Kidney glomerular epithelial cell (primary cell): Measurements from ENCODE around the gene ACTN4.
A peak's percentile ranks its signal among the peaks of the same experiment; 100 is the strongest.
"Not testable (repeated sequence)": the region's sequence is repeated elsewhere in the genome, so short reads cannot be mapped to it uniquely, and the experiment has no call there.

Experiments
- DNase-seq: peaks from one replicate; lab custom pipeline; 2025; lab: John Stamatoyannopoulos, UW

The ACTN4 gene

DNA sequence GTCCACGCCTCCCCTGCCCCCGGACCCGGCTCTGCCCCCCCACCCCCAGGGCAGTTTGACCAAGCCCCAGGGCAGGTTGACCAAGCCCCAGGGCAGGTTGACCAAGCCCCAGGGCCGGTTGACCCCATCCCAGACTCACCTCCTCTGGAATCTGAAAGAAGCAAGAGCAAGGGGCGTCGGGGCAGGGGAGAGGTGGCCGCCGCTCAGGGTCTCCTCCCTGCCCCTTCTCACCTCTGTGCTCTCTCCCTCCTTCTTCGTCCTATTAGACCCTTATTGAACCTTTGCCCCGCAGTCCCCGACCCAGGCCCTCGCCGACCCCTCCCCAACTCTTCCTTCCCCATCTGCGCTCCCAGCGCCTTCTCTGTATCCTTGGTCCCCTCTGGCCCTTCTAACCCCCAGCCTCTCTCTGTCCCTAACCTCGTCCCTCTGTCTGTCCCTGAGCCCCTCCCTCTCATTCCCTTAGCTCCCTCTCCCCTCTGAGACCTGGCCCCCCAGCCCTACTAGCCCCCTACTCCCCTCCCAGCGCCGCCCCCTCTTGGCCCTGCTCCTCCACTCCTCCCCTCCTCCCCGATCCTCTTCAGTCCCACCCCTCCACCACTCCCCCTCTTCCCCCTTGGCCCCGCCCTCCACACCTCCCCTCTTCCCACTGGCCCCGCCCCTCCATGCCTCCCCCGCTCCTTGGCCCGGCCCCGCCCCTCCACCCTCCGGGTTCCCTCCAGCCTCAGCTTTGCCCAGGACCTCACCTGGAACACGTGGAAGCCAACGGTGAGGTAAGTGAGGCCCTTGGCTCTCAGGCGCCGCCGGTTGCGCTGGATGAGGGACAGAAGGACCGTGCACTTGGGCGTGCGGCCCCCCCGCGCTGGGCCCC lies 89.2 kb downstream of the ACTN4 start:
- DNase-seq, result no peak

DNA sequence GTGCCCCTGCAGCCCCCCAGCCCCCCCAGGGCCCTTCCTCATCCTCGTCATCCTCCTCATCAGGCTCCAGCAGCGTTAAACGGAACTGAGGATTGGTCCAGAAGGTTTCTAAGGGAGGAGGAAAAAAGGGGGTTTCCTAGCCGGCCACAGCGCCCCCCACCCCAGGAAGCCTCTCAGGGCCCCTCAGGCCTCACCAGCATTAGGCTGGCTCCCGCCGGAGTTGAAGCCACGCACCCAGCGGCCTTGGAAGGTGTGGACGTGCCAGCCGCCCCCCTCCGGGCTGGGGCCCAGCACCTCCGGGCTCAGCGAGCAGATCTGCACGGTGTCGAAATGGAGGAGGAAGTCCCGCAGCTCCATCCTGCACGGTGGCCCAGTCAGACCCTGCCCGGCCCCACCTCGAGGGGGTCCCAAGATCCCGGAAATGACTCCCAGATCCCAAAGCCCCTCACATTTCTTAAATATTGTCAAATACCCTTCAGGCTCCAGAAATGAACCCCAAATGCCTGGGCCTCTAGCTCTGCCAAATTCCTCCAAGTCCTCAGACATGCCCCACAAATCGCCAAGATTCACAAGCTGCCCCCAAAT lies 89.9 kb downstream of the ACTN4 start:
- DNase-seq, result no peak

GRCh38 chr19:38737921-38738737 lies 90.7 kb downstream of the ACTN4 start:
- DNase-seq, result no peak

DNA sequence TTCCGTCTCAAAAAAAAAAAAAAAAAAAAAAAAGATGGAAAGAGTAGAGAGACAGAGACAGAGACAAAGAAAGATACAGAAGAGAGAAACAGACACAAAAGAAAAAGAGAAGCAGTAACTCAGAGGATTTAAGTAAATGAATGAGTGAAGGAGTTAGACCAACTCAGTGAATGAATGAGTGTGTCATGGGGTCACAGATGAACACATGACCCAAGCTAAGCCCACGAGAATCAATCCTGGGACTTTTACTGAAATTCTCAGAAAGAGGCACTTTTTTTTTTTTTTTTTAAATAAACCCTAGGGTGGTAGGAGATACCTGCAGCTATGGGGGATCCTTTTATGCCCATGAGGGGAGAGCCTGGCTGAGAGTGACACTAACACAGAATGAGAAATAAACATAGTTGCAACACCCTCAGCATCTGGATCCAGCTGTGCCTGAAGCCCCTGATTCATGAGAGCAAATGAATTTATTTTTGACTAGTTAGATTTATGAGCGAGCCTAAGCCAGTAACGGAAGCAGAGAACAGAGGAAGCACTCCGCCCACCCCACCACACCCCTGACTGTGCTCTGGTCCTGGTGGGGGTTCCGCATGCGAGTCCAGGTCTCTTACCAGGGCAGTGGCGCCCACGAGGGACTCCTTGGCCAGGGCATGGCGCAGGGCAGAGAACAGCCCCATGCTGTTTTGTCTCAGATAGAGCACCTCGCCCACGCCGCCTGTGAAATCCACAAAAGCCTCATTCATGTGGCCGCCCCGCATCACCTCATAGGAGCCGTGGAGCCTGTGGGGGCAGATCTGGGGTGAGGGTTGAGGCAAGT lies 92.2 kb downstream of the ACTN4 start:
- DNase-seq, result no peak

DNA sequence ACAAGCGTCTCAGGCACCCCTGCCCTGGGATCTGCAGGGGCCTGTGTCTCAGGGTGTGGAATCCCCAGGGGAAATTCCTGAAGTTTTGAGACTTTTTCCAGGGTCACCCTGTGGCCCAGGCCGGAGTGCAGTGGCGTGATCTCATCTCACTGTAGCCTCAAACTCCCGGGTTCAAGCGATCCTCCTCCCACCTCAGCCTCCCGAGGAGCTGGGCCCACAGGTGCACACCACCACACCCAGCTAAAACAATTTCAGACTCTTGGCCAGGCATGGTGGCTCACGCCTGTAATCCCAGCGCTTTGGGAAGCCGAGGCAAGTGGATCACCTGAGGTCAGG lies 92.8 kb downstream of the ACTN4 start:
- no peak for DNase-seq

GRCh38 chr19:38740932-38741331 lies 93.5 kb downstream of the ACTN4 start:
- no peak for DNase-seq

- DNase-seq, result no peak
These were observed 94.2 kb downstream of the ACTN4 start for GRCh38 chr19:38741670-38742069.

DNA sequence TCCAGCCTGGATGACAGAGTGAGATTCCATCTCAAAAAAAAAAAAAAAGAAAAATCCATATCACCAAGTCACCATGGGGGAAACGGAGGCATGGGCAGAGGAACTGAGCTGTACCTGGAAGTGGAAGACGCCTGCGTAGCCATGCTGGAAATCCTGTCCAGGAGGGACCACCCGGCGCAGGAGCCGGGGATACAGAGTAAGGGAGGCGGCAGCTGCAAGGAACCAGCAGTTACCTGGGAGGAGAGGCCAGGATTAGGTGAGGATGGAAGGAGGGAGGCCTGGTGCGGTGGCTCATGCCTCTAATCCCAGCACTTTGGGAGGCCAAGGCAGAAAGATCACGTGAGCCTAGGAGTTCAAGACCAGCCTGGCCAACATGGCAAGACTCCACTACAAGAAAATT lies 94.8 kb downstream of the ACTN4 start:
- DNase-seq, result no peak

DNA sequence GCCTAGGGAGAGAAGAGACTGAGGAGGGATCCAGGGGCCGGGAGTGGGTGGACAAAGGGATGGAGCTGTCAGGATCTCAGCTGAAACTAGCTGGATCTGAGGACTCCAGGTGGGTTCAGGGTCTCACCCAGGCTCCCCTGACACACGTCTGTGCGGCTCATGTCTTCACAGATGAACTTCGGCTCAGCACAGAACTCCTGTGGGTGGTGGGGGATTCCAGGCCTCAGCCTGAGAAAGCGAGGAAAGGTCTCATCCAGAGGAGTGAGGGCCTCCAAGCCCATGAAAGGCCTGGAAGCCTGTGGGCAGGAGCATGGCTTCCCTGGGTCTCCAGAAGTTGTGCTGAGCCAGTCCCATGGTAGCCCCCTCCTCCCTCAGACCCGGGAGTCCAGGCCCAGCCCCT lies 95.5 kb downstream of the ACTN4 start:
- DNase-seq, result no peak

GRCh38 chr19:38743394-38744297 lies 96.2 kb downstream of the ACTN4 start:
- DNase-seq, result no peak

DNA sequence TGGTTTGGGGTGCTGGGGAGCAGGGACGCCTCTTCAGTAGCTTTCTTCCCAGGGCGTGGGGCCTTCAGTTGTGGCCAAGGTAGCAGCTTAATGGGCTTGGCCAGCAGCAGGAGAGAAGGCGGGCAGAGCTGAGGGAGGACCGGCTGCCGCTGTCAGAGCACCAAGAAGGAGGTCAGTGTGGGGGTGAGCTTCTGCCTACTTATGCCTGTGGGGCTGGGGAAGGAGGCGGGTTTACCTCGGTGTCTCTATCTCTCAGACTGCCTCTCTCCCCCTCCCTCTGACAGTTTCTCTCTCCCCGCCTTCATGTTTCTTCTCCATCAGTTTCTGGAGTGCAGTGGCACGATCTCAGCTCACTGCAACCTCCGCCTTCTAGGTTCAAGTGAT lies 96.8 kb downstream of the ACTN4 start, which contains the start of gene CAPN12:
Gene CAPN12, minus strand, starts transcription at position 177 of the 384 bp plus-strand sequence. CDS start 309 bp downstream, outside the sequence.
- DNase-seq, result no peak

- no peak for DNase-seq
These were observed 97.4 kb downstream of the ACTN4 start for GRCh38 chr19:38744874-38745273.

DNA sequence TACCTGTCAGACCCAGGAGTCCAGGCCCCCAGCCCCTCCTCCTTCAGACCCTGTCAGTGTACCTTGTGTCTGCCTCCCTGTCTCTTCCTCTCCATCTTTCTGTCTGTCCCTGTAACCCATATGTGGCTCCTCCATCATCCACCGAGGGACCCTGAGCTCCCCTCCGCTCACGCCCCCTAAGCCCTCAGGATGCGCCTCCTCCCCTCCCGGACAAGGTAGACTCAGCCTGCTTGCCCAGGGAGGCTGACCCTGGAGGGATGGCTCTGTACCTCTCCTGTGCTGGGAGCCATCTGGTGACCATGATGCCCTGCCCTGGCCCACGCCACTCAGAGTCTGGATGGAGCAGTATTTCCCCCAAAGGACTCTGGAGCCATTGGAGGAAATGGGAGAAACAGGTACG lies 97.9 kb downstream of the ACTN4 start:
- no peak for DNase-seq

DNA sequence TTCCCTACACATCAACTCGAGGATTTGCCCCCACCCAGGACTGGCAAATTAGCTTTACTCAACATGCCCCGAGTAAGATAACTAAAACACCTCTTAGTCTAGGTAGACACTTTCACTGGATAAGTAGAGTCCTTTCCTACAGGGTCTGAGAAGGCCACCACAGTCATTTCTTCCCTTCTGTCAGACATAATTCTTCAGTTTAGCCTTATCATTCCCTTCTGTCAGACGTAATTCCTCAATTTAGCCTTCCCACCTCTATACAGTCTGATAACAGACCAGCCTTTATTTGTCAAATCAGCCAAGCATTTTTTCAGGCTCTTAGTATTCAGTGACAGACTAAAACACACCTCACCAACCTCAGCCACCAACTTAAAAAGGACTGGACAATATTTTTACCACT lies 106.3 kb downstream of the ACTN4 start:
- not testable (repeated sequence) for DNase-seq

- not testable (repeated sequence) for DNase-seq
These were observed 106.7 kb downstream of the ACTN4 start for GRCh38 chr19:38754196-38754595.

DNA sequence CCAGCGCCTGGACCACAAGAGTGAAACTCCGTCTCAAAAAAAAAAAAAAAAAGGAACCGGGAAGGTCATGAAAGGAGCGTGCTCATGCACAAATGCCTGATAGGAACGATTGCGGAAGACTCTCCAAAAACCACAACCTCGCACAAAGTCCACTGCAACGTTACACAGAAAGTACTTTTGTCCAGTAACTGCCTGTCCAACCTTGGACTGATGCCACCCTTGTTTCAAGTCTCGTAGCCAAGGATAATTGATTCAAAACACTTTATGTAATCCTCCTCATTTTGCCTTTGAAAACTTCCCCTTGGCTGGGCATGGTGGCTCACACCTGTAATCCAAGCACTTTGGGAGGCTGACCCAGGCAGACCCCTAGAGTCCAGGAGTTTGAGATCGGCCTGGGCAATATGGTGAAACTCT lies 112.1 kb downstream of the ACTN4 start:
- DNase-seq, result no peak

- not testable (repeated sequence) for DNase-seq
These were observed 113.5 kb downstream of the ACTN4 start for GRCh38 chr19:38760805-38761517.

DNA sequence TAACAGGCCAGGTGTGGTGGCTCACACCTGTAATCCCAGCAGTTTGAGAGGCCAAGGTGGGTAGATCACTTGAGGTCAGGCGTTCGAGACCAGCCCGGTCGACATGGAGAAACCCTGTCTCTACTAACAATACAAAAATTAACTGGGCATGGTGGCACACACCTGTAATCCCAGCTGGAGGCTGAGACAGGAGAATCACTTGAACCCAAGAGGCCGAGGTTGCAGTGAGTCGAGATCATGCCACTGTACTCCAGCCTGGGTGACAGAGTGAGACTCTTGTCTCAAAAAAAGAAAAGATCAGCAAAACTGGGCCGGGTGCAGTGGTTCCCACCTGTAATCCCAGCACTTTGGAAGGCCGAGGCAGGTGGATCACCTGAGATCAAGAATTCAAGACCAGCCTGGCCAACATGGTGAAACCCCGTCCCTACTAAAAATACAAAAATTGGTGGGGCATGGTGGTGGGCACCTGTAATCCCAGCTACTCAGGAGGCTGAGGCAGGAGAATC lies 114.5 kb downstream of the ACTN4 start:
- not testable (repeated sequence) for DNase-seq

DNA sequence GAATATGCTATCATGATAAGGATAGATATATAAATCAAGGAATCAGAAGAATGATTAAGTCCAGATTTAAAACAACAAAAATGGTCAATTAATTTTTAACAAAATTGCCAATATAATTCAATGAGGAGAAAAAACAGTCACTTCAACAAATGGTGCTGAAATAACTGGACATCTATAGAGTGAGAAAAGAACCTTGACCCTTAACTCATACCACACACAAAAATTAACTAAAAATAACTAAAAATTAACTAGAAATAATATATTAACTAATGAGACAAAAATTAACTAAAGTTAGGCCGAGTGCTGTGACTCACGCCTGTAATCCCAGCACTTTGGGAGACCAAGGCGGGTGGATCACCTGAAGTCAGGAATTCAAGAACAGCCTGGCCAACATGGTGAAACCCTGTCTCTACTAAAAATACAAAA lies 116.4 kb downstream of the ACTN4 start:
- DNase-seq, result peak; percentile 75

GRCh38 chr19:38765214-38765613 lies 117.8 kb downstream of the ACTN4 start:
- DNase-seq, result no peak
